Peyer's patch (tissue), 4 donors: ENCODE measurements around the gene RAB5B.
A peak's percentile ranks its signal among the peaks of the same experiment; 100 is the strongest.

Experiments used
- POLR2A ChIP-seq, 2 donors: fragments of 450-650 bp; IDR thresholded peaks; one replicate each; pipeline ENCODE4 v1.5.1; 2017; ENCODE audit warnings: antibody characterized with exemption in 2 of 2, mild to moderate bottlenecking in 2 of 2, moderate library complexity in 2 of 2
- TF ChIP-seq, protein P1 (sequence below), 6 experiments: fragments of 450-650 bp in 4 of 6; fragments of 200-600 bp in 2 of 6; sonication (generic) in 1 of 6; IDR thresholded peaks; one replicate each; pipeline ENCODE4 v1.5.1; 2017 to 2019; ENCODE audit warnings: antibody characterized with exemption in 6 of 6, mild to moderate bottlenecking in 3 of 6, moderate library complexity in 1 of 6

DNA sequence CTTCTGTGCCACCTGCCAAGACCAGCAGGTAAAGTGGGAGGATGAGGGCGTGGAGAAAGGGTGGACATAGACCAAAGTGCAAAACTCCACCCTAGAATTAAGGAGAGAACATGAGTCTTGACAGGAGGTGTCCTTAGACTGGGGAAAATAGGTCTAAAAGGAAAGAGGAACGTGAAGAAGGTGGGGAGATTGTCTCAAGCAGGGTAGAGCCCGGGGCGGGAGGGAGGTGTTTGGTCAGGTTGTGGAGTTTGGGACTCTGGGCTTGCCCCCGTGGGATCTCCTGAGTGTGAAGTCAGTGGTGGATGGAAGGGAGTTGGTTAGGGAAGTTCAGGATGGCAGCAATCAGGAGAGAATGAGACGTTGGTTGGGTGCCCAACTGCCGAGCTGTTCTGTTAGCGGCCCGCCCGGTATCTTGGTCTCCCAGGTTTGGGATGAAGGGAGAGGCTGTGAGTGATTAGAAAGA lies 42.5 kb upstream of the RAB5B start:
- TF ChIP-seq, protein P1, sequence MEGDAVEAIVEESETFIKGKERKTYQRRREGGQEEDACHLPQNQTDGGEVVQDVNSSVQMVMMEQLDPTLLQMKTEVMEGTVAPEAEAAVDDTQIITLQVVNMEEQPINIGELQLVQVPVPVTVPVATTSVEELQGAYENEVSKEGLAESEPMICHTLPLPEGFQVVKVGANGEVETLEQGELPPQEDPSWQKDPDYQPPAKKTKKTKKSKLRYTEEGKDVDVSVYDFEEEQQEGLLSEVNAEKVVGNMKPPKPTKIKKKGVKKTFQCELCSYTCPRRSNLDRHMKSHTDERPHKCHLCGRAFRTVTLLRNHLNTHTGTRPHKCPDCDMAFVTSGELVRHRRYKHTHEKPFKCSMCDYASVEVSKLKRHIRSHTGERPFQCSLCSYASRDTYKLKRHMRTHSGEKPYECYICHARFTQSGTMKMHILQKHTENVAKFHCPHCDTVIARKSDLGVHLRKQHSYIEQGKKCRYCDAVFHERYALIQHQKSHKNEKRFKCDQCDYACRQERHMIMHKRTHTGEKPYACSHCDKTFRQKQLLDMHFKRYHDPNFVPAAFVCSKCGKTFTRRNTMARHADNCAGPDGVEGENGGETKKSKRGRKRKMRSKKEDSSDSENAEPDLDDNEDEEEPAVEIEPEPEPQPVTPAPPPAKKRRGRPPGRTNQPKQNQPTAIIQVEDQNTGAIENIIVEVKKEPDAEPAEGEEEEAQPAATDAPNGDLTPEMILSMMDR (IDR thresholded peaks at IDR 0.05), result no peak
- TF ChIP-seq POLR2A (IDR thresholded peaks at IDR 0.05), result peak; percentile 47 to 86
